GM19025 (cell line): Measurements from ENCODE around the gene TPM2.

Source experiments
- ATAC-seq: cut with Tn5 transposase; IDR thresholded peaks from one replicate; pipeline ENCODE4 v1.9.1; 2021; ENCODE audit warnings: mild to moderate bottlenecking, low read depth, moderate library complexity; ENCODE audit not compliant: unreplicated experiment

Gene TPM2

GRCh38 chr9:35680331-35681105 lies 9.2 kb downstream of the TPM2 start:
- ATAC-seq, result no peak

DNA sequence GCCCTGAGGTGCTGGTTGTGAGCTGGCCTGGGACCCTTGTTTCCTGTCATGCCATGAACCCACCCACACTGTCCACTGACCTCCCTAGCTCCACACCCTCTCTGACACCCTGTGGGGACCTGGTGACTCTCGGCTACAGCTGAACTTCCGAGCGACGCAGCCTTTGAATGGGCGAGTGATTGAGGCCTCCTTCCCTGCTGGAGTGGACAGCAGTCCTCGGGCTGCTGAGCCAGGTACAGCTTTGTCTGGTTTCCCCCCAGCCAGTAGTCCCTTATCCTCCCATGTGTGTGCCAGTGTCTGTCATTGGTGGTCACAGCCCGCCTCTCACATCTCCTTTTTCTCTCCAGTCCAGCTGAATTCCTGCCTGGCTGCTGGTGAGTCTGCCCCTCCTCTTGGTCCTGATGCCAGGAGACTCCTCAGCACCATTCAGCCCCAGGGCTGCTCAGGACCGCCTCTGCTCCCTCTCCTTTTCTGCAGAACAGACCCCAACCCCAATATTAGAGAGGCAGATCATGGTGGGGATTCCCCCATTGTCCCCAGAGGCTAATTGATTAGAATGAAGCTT lies 9.9 kb downstream of the TPM2 start:
- ATAC-seq, result no peak

DNA sequence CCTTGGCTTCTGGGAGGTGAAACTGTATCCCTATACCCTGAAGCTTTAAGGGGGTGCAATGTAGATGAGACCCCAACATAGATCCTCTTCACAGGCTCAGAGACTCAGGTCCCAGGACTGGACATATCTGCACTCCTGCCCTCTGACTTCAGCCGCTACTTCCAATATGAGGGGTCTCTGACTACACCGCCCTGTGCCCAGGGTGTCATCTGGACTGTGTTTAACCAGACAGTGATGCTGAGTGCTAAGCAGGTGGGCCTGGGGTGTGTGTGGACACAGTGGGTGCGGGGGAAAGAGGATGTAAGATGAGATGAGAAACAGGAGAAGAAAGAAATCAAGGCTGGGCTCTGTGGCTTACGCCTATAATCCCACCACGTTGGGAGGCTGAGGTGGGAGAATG lies 10.6 kb downstream of the TPM2 start:
- ATAC-seq, result no peak

DNA sequence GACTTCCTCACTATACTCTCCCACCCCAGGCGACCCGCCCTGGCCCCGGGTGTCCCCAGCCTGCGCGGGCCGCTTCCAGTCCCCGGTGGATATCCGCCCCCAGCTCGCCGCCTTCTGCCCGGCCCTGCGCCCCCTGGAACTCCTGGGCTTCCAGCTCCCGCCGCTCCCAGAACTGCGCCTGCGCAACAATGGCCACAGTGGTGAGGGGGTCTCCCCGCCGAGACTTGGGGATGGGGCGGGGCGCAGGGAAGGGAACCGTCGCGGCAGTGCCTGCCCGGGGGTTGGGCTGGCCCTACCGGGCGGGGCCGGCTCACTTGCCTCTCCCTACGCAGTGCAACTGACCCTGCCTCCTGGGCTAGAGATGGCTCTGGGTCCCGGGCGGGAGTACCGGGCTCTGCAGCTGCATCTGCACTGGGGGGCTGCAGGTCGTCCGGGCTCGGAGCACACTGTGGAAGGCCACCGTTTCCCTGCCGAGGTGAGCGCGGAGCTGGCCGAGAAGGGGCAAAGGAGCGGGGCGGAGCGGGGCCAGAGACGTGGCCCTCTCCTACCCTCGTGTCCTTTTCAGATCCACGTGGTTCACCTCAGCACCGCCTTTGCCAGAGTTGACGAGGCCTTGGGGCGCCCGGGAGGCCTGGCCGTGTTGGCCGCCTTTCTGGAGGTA lies 13.9 kb downstream of the TPM2 start:
- no peak for ATAC-seq

DNA sequence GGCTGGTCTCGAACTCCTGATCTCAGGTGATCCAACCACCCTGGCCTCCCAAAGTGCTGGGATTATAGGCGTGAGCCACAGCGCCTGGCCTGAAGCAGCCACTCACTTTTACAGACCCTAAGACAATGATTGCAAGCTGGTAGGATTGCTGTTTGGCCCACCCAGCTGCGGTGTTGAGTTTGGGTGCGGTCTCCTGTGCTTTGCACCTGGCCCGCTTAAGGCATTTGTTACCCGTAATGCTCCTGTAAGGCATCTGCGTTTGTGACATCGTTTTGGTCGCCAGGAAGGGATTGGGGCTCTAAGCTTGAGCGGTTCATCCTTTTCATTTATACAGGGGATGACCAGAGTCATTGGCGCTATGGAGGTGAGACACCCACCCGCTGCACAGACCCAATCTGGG lies 14.5 kb downstream of the TPM2 start:
- no peak for ATAC-seq

GRCh38 chr9:35674025-35674361 lies 15.7 kb downstream of the TPM2 start:
- ATAC-seq, result no peak

GRCh38 chr9:35673132-35674024 lies 16.3 kb downstream of the TPM2 start, which contains the start of gene CA9:
Gene CA9 (plus strand): TSS chr9:35673928. CDS start chr9:35673960, 32 bp downstream.
- no peak for ATAC-seq

GRCh38 chr9:35669331-35670145 lies 20.2 kb downstream of the TPM2 start:
- no peak for ATAC-seq

GRCh38 chr9:35667939-35668338 lies 21.8 kb downstream of the TPM2 start:
- no peak for ATAC-seq

DNA sequence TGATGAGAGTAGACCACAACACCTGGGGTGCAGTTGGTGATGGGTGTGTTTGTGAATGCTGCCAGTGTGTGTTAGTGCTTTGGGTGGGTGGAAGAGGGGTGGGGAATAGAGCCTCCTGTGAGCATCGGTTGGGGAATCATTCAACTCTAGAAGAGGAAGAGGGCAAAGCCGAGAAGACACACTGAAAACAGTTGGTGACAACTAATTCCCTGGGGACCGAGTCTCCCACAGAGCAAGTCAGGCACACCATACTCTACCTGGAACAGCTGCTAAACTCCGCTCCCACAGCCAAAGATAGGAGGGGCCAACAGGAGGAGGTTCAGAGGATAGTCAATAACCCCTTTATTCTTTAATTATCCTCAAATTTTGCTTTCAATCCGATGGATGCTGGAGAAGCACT lies 23.2 kb downstream of the TPM2 start:
- ATAC-seq, result no peak

GRCh38 chr9:35666045-35666444 lies 23.7 kb downstream of the TPM2 start:
- no peak for ATAC-seq

DNA sequence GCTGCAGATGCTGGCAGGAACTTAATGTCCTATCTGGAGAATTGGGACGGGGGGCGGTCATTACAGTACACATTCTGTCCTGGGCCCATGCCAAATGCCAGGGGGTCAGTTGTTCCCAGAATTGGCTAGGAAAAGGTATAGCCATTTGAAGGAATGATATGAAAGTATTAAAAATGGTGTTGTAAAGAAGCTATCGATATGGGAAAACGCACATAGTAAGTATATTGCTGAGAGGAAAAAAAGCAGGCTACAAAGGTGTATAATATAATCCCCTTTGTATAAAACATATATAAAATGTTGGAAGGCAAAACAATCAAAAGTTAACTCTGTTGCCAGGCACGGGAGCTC lies 24.3 kb downstream of the TPM2 start:
- no peak for ATAC-seq

- ATAC-seq, result peak; percentile 81
These were observed 24.9 kb downstream of the TPM2 start, which contains the start of gene ARHGEF39 for GRCh38 chr9:35664531-35665470. Gene ARHGEF39 (minus strand): TSS chr9:35665195. CDS start chr9:35665169, 26 bp downstream.

GRCh38 chr9:35662437-35662836 lies 27.3 kb downstream of the TPM2 start:
- ATAC-seq, result no peak

- no peak for ATAC-seq
These were observed 27.9 kb downstream of the TPM2 start for GRCh38 chr9:35661756-35662350.

- no peak for ATAC-seq
These were observed 28.7 kb downstream of the TPM2 start for GRCh38 chr9:35660966-35661415.

- no peak for ATAC-seq
These were observed 30.4 kb downstream of the TPM2 start for GRCh38 chr9:35659340-35659739.

- no peak for ATAC-seq
These were observed 30.8 kb downstream of the TPM2 start for GRCh38 chr9:35658968-35659220.
